Gastrocnemius medialis (tissue), 4 donors: Measurements from ENCODE around the gene MIPEP.

Source experiments
- CTCF ChIP-seq, 5 experiments: fragments of 450-650 bp in 3 of 5; fragments of 200-600 bp in 2 of 5; sonication (generic) in 2 of 5; IDR thresholded peaks in 4 of 5; conservative IDR thresholded peaks in 1 of 5; 1 replicate in 4 of 5; 2 replicates in 1 of 5; pipeline ENCODE4 v1.5.1; 2016 to 2019; ENCODE audit warnings: antibody characterized with exemption in 5 of 5, mild to moderate bottlenecking in 3 of 5, moderate library complexity in 3 of 5
- POLR2A ChIP-seq, 2 donors: fragments of 450-650 bp; IDR thresholded peaks; one replicate each; pipeline ENCODE4 v1.6.1; 2017; ENCODE audit warnings: antibody characterized with exemption in 2 of 2, mild to moderate bottlenecking in 2 of 2, moderate library complexity in 2 of 2

GRCh38 chr13:23828866-23829265 lies 60.3 kb downstream of the MIPEP start:
- TF ChIP-seq POLR2A (IDR thresholded peaks at IDR 0.05) (no peak), CTCF (IDR thresholded peaks at IDR 0.05 in 4 of 5, conservative IDR thresholded peaks at IDR 0.05 in 1 of 5) (no peak)
